ENCODE measurements around the gene CNNM2. TPM values are rescaled to one million over a fixed set of nuclear protein-coding genes. Genes with fewer than 3 reads are reported as not detected.
"Not testable (repeated sequence)": the region's sequence is repeated elsewhere in the genome, so short reads cannot be mapped to it uniquely, and the experiment has no call there.

Gene CNNM2
- total RNA-seq, 1 experiment from 2014 or later: 23.5 TPM

GRCh38 chr10:102963756-102964025 is 45.6 kb downstream of the CNNM2 start (continued):
- no peak for TF ChIP-seq ZNF512 (CRISPR knock-in tag; IDR thresholded peaks at IDR 0.05; ENCODE audit: borderline replicate concordance)
- no peak for TF ChIP-seq ATF1 (CRISPR knock-in tag; IDR thresholded peaks at IDR 0.05)
- TF ChIP-seq SOX15 (CRISPR knock-in tag; IDR thresholded peaks at IDR 0.05): no peak
- TF ChIP-seq ZNF416 (CRISPR knock-in tag; IDR thresholded peaks at IDR 0.05): no peak
- no peak for TF ChIP-seq CBFB (CRISPR knock-in tag; IDR thresholded peaks at IDR 0.05; ENCODE audit: low read depth)
- no peak for TF ChIP-seq ZMAT4 (CRISPR knock-in tag; IDR thresholded peaks at IDR 0.05)
- TF ChIP-seq ZNF532 (CRISPR knock-in tag; IDR thresholded peaks at IDR 0.05; ENCODE audit: borderline replicate concordance): no peak
- no peak for TF ChIP-seq NR2C2 (CRISPR knock-in tag; IDR thresholded peaks at IDR 0.05)
- TF ChIP-seq MYBL2 (CRISPR knock-in tag; IDR thresholded peaks at IDR 0.05): no peak

GRCh38 chr10:102964064-102964463 is 46.0 kb downstream of the CNNM2 start:
- CTCF ChIA-PET: interaction anchor here (1.0 kb wide), 1 partner anchor 46 kb away, joined by 3 read pairs; the partner anchor contains the start of gene CNNM2
- H3K27ac Mint-ChIP-seq; H3K36me3 Mint-ChIP-seq; H3K27me3 Mint-ChIP-seq (ENCODE audit: low read depth); DNase-seq (ENCODE audit: low spot score); POLR2A ChIA-PET; ATAC-seq; H3K4me3 Mint-ChIP-seq; H3K9me3 Mint-ChIP-seq; H3K4me1 Mint-ChIP-seq: not testable (repeated sequence)

- Mint-ChIP-seq H3K9me3 (no peaks in the 10 kb centered on the region), H3K36me3 (no peaks in the 10 kb centered on the region), H3K27ac (no peak overlapping the region), H3K4me3 (no peak overlapping the region), H3K4me1 (no peaks in the 10 kb centered on the region), H3K27me3 (ENCODE audit: low read depth) (no peaks in the 10 kb centered on the region)
- DNase-seq (ENCODE audit: low spot score) (no peak), ATAC-seq (no peak)
- POLR2A ChIA-PET: no interaction called here
- CTCF ChIA-PET: interaction anchor here (1.0 kb wide), 1 partner anchor 47 kb away, joined by 3 read pairs; the partner anchor contains the start of gene CNNM2
- TF ChIP-seq ZNF671 (CRISPR knock-in tag; IDR thresholded peaks at IDR 0.05): no peak
- TF ChIP-seq ZNF263 (CRISPR knock-in tag; IDR thresholded peaks at IDR 0.05; ENCODE audit: low read depth): no peak
- TF ChIP-seq ATF3 (CRISPR knock-in tag; conservative IDR thresholded peaks at IDR 0.05): no peak
- TF ChIP-seq ZMAT4 (CRISPR knock-in tag; IDR thresholded peaks at IDR 0.05): no peak
- TF ChIP-seq NFYB (CRISPR knock-in tag; conservative IDR thresholded peaks at IDR 0.05; ENCODE audit: low read depth): no peak
- no peak for TF ChIP-seq ATF1 (CRISPR knock-in tag; IDR thresholded peaks at IDR 0.05)
- TF ChIP-seq PRRX2 (CRISPR knock-in tag; IDR thresholded peaks at IDR 0.05): no peak
- TF ChIP-seq AFF4 (CRISPR knock-in tag; IDR thresholded peaks at IDR 0.05; ENCODE audit: borderline replicate concordance): no peak
- no peak for TF ChIP-seq USF1 (CRISPR knock-in tag; IDR thresholded peaks at IDR 0.05)
- no peak for TF ChIP-seq E2F5 (CRISPR knock-in tag; IDR thresholded peaks at IDR 0.05)
- no peak for TF ChIP-seq NFE2L1 (CRISPR knock-in tag; IDR thresholded peaks at IDR 0.05)
- no peak for TF ChIP-seq ATF6 (CRISPR knock-in tag; IDR thresholded peaks at IDR 0.05)
These were observed 46.6 kb downstream of the CNNM2 start for GRCh38 chr10:102964713-102965112.

All from WTC11 (cell line).